ENCODE results near the gene CYSTM1. TPM values are rescaled to one million over a fixed set of nuclear protein-coding genes. Genes with fewer than 3 reads are reported as not detected.

The CYSTM1 gene
- total and polyA plus RNA-seq, 7 donors = 193 to 601 (median 297) TPM

DNA sequence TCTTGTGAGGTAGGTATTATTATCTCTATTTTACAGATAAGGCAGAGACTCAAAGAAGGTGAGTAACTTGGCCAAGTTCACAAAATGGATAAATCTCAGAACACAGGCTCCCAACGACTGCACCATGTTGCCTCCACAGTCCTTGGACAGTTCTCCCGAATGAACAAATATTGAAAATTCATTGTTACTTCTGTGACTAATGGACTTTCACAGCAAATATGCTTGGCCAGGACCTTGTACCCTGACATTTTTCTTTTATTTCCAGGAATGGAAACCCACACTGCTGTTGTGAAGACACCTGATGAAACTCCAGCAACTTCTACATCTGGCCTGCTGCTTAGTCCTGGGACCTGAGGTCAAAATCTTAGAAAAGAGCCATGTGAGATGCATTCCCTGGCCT is 2.5 kb upstream of the CYSTM1 start:
- no peak for ATAC-seq

DNA sequence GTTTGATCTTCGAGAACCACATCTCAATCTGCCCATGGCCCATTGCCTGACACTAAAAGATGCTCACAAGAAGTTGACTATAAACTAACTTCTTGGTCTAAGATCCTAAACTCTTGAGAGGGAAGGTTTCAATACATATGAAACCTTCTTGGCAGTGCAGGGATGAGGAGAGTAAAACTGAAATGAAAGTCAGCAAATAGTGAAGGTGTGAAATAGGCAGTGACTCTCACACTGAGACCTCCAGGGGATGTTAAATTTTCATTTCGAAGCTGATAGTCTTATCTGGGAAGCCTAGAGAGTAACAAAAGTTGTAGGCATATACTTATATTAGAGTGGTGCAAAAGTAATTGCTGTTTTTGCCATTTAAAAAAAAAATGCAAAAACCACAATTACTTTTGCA is 974 bp upstream of the CYSTM1 start:
- no peaks in the 10 kb centered on the region for H3K36me3 ChIP-seq (ENCODE audit: insufficient read depth in 1 of 2, low read depth in 1 of 2)
- no peaks in the 10 kb centered on the region for H3K9me3 ChIP-seq
- no peak for ATAC-seq
- intact Hi-C loops (cut with DNase I) = loop anchor here in 1 of 2 donors (5.0 kb wide), 1 partner anchor 173 kb away; the partner anchor contains the start of gene HBEGF
- WGBS, 3 donors = 93 to 96% (median 96%) methylated on average over 2 of the region's 2 CpGs
- H3K27ac ChIP-seq = peak overlapping the region; percentile 100
- no peak overlapping the region for H3K4me3 ChIP-seq
- TF ChIP-seq, protein P1, sequence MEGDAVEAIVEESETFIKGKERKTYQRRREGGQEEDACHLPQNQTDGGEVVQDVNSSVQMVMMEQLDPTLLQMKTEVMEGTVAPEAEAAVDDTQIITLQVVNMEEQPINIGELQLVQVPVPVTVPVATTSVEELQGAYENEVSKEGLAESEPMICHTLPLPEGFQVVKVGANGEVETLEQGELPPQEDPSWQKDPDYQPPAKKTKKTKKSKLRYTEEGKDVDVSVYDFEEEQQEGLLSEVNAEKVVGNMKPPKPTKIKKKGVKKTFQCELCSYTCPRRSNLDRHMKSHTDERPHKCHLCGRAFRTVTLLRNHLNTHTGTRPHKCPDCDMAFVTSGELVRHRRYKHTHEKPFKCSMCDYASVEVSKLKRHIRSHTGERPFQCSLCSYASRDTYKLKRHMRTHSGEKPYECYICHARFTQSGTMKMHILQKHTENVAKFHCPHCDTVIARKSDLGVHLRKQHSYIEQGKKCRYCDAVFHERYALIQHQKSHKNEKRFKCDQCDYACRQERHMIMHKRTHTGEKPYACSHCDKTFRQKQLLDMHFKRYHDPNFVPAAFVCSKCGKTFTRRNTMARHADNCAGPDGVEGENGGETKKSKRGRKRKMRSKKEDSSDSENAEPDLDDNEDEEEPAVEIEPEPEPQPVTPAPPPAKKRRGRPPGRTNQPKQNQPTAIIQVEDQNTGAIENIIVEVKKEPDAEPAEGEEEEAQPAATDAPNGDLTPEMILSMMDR (IDR thresholded peaks at IDR 0.05) = no peak
- H3K4me1 ChIP-seq = peaks cover 29% of the 10 kb centered on the region
- H3K27me3 ChIP-seq (ENCODE audit: insufficient read depth in 3 of 3, low read length in 2 of 3) = no peaks in the 10 kb centered on the region
- no peak for DNase-seq

More for the DNA sequence above, 2.5 kb upstream of the CYSTM1 start:
- Histone ChIP-seq H3K9me3 (no peaks in the 10 kb centered on the region), H3K36me3 (ENCODE audit: insufficient read depth in 1 of 2, low read depth in 1 of 2) (no peaks in the 10 kb centered on the region), H3K27me3 (ENCODE audit: insufficient read depth in 3 of 3, low read length in 2 of 3) (no peaks in the 10 kb centered on the region), H3K4me1 (peaks cover 16% of the 10 kb centered on the region), H3K27ac (no peak overlapping the region), H3K4me3 (no peak overlapping the region)
- intact Hi-C loops (cut with DNase I) = loop anchor here in 1 of 2 donors (5.0 kb wide), 1 partner anchor 175 kb away; the partner anchor contains the start of gene HBEGF
- TF ChIP-seq, protein P1 (IDR thresholded peaks at IDR 0.05) = no peak
- WGBS, 3 donors = 45 to 82% (median 55%) methylated on average over 2 of the region's 2 CpGs
- DNase-seq = no peak

DNA sequence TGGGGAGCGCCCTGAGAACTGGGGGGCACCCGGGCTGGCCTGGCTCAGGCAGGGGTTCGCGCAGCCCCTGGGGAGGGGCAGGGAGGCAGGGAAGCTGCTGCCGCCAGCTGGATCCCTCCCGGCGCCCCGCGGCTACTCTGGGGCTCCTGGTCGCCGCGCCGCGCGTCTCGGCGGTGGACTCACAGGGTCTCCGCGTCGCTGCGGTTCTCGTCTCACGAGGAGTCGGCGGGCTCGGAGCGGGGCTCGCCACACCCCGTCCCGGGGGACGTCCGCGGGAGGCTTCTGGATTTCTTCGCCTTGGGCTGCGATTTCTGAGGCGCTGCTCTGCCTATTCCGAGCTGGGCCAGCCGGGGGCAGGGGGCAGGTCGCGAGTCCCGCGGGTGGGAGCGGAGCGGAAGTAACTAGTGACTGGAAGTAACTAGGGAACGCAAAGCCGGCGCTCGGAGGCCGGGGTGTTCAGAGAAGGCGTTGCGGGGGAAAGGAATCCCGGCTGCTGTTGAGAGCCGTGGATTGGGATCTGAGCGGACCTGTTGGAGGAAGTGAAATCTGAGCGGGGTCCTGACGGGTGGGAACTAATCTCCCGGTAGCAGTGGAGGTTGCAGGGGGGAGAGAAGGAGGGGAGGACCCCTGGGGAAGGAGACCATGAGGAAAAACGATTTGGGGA is 511 bp downstream of the CYSTM1 start:
- TF ChIP-seq, protein P1 (IDR thresholded peaks at IDR 0.05) = peak; percentile 28

DNA sequence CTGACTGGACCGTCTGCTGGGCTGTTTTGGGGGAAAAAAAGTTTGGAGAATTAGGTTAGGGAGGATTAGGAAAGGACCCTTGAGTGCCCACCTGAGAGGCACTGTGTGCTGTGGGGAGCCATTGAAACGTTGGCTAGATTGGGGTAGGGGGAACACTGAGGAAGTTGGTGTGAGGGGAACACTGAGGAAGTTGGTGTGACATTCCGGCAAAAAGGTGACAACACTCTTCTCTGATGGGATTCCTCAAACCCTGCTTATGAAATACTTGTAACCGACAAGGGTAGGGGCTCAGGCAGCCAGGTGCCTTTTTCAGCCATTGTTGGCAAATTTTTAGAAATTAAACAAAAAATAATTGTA is 1.0 kb downstream of the CYSTM1 start:
- no peaks in the 10 kb centered on the region for H3K9me3 ChIP-seq
- no peak for DNase-seq
- H3K4me3 ChIP-seq = peak overlapping the region; percentile 95
- H3K27me3 ChIP-seq (ENCODE audit: insufficient read depth in 3 of 3, low read length in 2 of 3) = no peaks in the 10 kb centered on the region
- TF ChIP-seq, protein P1 (IDR thresholded peaks at IDR 0.05) = no peak
- H3K4me1 ChIP-seq = peaks cover 49% of the 10 kb centered on the region
- ATAC-seq = peak in 2 of 4 donors; percentile 0 to 4
- H3K27ac ChIP-seq = peak overlapping the region; percentile 100
- 4 to 7% (median 4%) methylated on average over 4 of the region's 4 CpGs for WGBS, 3 donors
- intact Hi-C loops (cut with DNase I) = loop anchor here in 1 of 2 donors (5.0 kb wide), 1 partner anchor 171 kb away; the partner anchor contains the start of gene HBEGF
- H3K36me3 ChIP-seq (ENCODE audit: insufficient read depth in 1 of 2, low read depth in 1 of 2) = no peaks in the 10 kb centered on the region

More for the DNA sequence above, 511 bp downstream of the CYSTM1 start:
- intact Hi-C loops (cut with DNase I) = loop anchor here in 1 of 2 donors (1.0 to 5.0 kb wide), 2 partner anchors 47 to 172 kb away; partner anchors contain the start of gene HBEGF
- peak overlapping the region; percentile 100 for H3K27ac ChIP-seq
- no peaks in the 10 kb centered on the region for H3K36me3 ChIP-seq (ENCODE audit: insufficient read depth in 1 of 2, low read depth in 1 of 2)
- no peaks in the 10 kb centered on the region for H3K9me3 ChIP-seq
- H3K4me1 ChIP-seq = peaks cover 44% of the 10 kb centered on the region
- WGBS, 3 donors = 0 to 1% (median 0%) methylated on average over 44 to 58 of the region's 58 CpGs
- H3K4me3 ChIP-seq = peak overlapping the region; percentile 95
- ATAC-seq (peak; percentile 61 to 69 (median 66)), DNase-seq (peak; percentile 84 to 93)
- H3K27me3 ChIP-seq (ENCODE audit: insufficient read depth in 3 of 3, low read length in 2 of 3) = no peaks in the 10 kb centered on the region
